LHCN-M2 (cell line): ENCODE results near the gene SLMAP. TPM values are rescaled to one million over a fixed set of nuclear protein-coding genes. Genes with fewer than 3 reads are reported as not detected.

ENCODE experiments used
- DNase-seq: peaks from one replicate; pipeline ENCODE4 v3.0.0-alpha.2; 2012; ENCODE audit warnings: low read depth
- total RNA-seq: library from RNA; depleted of rRNA; stranded (reverse); fragments of >200 nt; gene quantifications from 2 replicates; pipeline ENCODE4 v1.2.3, GENCODE V29; 2014

Gene SLMAP
- total RNA-seq, 1 experiment from 2014 or later = 32.3 TPM

- DNase-seq = no peak
These were observed 181.0 kb downstream of the SLMAP start for GRCh38 chr3:57937092-57937491.

- DNase-seq = no peak
These were observed 183.7 kb downstream of the SLMAP start for GRCh38 chr3:57939775-57940174.

- no peak for DNase-seq
These were observed 186.3 kb downstream of the SLMAP start for GRCh38 chr3:57942388-57942787.

- DNase-seq = no peak
These were observed 186.8 kb downstream of the SLMAP start for GRCh38 chr3:57942872-57943283.

- no peak for DNase-seq
These were observed 187.7 kb downstream of the SLMAP start for GRCh38 chr3:57943525-57944495.

GRCh38 chr3:57946970-57947381 lies 190.9 kb downstream of the SLMAP start:
- DNase-seq = no peak

GRCh38 chr3:57948080-57948671 lies 192.1 kb downstream of the SLMAP start:
- no peak for DNase-seq

- no peak for DNase-seq
These were observed 192.7 kb downstream of the SLMAP start for GRCh38 chr3:57948781-57949242.

GRCh38 chr3:57949344-57949743 lies 193.2 kb downstream of the SLMAP start:
- DNase-seq = no peak

GRCh38 chr3:57949785-57950615 lies 193.9 kb downstream of the SLMAP start:
- DNase-seq = peak; percentile 37

- peak; percentile 87 for DNase-seq
These were observed 195.2 kb downstream of the SLMAP start for GRCh38 chr3:57951066-57951882.

GRCh38 chr3:57952208-57952631 lies 196.1 kb downstream of the SLMAP start:
- peak; percentile 74 for DNase-seq

GRCh38 chr3:57952651-57953050 lies 196.5 kb downstream of the SLMAP start:
- no peak for DNase-seq

- DNase-seq = no peak
These were observed 197.5 kb downstream of the SLMAP start for GRCh38 chr3:57953576-57953975.

GRCh38 chr3:57956119-57956832 lies 200.2 kb downstream of the SLMAP start:
- peak; percentile 90 for DNase-seq

GRCh38 chr3:57956833-57957174 lies 200.7 kb downstream of the SLMAP start:
- DNase-seq = no peak

- DNase-seq = no peak
These were observed 201.7 kb downstream of the SLMAP start for GRCh38 chr3:57957824-57958223.

GRCh38 chr3:57958642-57959422 lies 202.7 kb downstream of the SLMAP start:
- peak; percentile 58 for DNase-seq

- no peak for DNase-seq
These were observed 203.5 kb downstream of the SLMAP start for GRCh38 chr3:57959423-57960173.
